ENCODE results near the gene CACNB2. TPM values are rescaled to one million over a fixed set of nuclear protein-coding genes. Genes with fewer than 3 reads are reported as not detected.

Gene CACNB2
- total and polyA plus RNA-seq, 2 of the 13 experiments (the other 11 are each of a cell fraction or from before 2014, with no cell fraction given) = not detected

- Histone ChIP-seq H3K9me3 (ENCODE audit: low read length) (no peaks in the 10 kb centered on the region), H3K9ac (ENCODE audit: insufficient read depth, low read depth, low read length) (no peak overlapping the region), H3K4me1 (ENCODE audit: insufficient read depth, low read length) (peaks cover 8% of the 10 kb centered on the region), H3K27me3 (ENCODE audit: control insufficient read depth in 1 of 2, insufficient read depth in 2 of 2, low read length in 2 of 2) (peaks cover 0 to 21% of the 10 kb centered on the region in 2 experiments; a peak in 3 of 5 replicates), H3K36me3 (replicated peaks in 1 of 2; ENCODE audit: control insufficient read depth in 1 of 2, insufficient read depth in 2 of 2, low read length in 2 of 2) (no peaks in the 10 kb centered on the region), H3K4me2 (ENCODE audit: low read depth, low read length) (no peak overlapping the region), H3K4me3 (replicated peaks in 1 of 3; ENCODE audit: insufficient read depth in 1 of 3, low read depth in 2 of 3, low read length in 3 of 3) (no peak overlapping the region), H2AFZ (ENCODE audit: low read length) (no peak overlapping the region), H4K20me1 (ENCODE audit: insufficient read depth, low read length) (no peaks in the 10 kb centered on the region), H3K27ac (ENCODE audit: extremely low read length, insufficient read depth, low read length) (no peak overlapping the region), H3K79me2 (ENCODE audit: insufficient read depth, low read length) (no peaks in the 10 kb centered on the region)
- ChIA-PET CTCF (ENCODE audit: low intra/inter-chr PET ratio, low total read pairs) (no interaction called here), POLR2A (no interaction called here)
- DNase-seq (ENCODE audit: low spot score) (peak; percentile 18), FAIRE-seq (no peak), ATAC-seq (peak; percentile 86)
- WGBS (ENCODE audit: low lambda C conversion rate) = 2% methylated on average over 5 of the region's 5 CpGs
- no TSS peak for BruUV-seq (replicated peaks)
- intact Hi-C loops (cut with micrococcal nuclease; ENCODE audit: unreplicated experiment) (no loop called here), in situ Hi-C loops (cut with HindIII; ENCODE audit: extremely low pct_ligation_motif_present, low pct_unique_long_range_greater_than_20kb) (no loop called here)
- TF ChIP-seq ZNF687 (CRISPR knock-in tag; IDR thresholded peaks at IDR 0.05) (no peak), ASH2L (IDR thresholded peaks at IDR 0.05; ENCODE audit: insufficient read length, low read depth, low read length) (no peak), ZNF614 (CRISPR knock-in tag; IDR thresholded peaks at IDR 0.05; ENCODE audit: borderline replicate concordance) (no peak), HIC2 (CRISPR knock-in tag; IDR thresholded peaks at IDR 0.05; ENCODE audit: low read depth) (no peak), POLR2A (IDR thresholded peaks at IDR 0.05; ENCODE audit: insufficient read depth in 1 of 2, low read depth in 2 of 2, low read length in 2 of 2) (no peak), ZNF543 (CRISPR knock-in tag; IDR thresholded peaks at IDR 0.05) (no peak), ZNF235 (CRISPR knock-in tag; IDR thresholded peaks at IDR 0.05; ENCODE audit: borderline replicate concordance) (no peak), FOXA3 (CRISPR knock-in tag; IDR thresholded peaks at IDR 0.05) (peak; percentile 56; the same call in 1 of the 2 replicates), GABPB1 (CRISPR knock-in tag; IDR thresholded peaks at IDR 0.05) (no peak), RELA (CRISPR knock-in tag; IDR thresholded peaks at IDR 0.05) (no peak), LCORL (IDR thresholded peaks at IDR 0.05) (no peak), LCORL (CRISPR knock-in tag; IDR thresholded peaks at IDR 0.05) (no peak), SRF (IDR thresholded peaks at IDR 0.05; ENCODE audit: low read depth, low read length) (no peak), KDM5B (CRISPR knock-in tag; IDR thresholded peaks at IDR 0.05; ENCODE audit: borderline replicate concordance) (no peak), RXRB (CRISPR knock-in tag; IDR thresholded peaks at IDR 0.05; ENCODE audit: borderline replicate concordance) (no peak), ARID5B (CRISPR knock-in tag; IDR thresholded peaks at IDR 0.05) (peak; percentile 42; the same call in 1 of the 2 replicates), CEBPB (IDR thresholded peaks at IDR 0.05; ENCODE audit: borderline replicate concordance, low read depth, low read length) (peak; percentile 79; the same call in 1 of the 2 replicates)
Observed at GRCh38 chr10:18261768-18262231, 121.6 kb downstream of the CACNB2 start.
